ENCODE results near the gene ACOT8.

GRCh38 chr20:45814314-45814713 lies 42.9 kb downstream of the ACOT8 start:
- no peak for TF ChIP-seq POLR2A (IDR thresholded peaks at IDR 0.05)
- TF ChIP-seq CTCF (IDR thresholded peaks at IDR 0.05), result no peak
